ENCODE data around the gene TLE1. TPM values are rescaled to one million over a fixed set of nuclear protein-coding genes. Genes with fewer than 3 reads are reported as not detected.

Gene TLE1
- polyA plus RNA-seq, 4 donors: 5.9 to 28.6 (median 18.8) TPM

DNA sequence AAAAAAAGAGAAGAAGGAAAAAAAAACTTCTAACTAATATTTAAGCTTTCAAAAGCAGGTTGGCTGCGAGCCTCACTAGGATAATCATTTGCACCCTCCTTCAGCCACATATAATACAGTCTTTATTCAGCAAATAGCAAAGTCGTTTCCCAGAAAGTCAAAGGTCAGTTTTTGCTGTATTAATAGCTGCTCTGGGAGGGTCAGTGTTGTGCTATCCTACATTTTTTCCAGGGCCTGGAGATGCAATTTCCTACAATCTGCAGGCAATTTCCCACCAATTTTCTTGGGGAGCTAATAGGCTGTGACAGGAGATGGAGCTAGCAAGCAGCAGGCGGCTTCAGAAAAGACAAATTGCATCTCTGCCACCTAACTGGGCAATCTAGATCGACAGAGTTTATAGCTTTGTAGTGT is 136.8 kb downstream of the TLE1 start:
- Histone ChIP-seq H3K36me3 (ENCODE audit: control insufficient read depth in 3 of 3, insufficient read depth in 2 of 3, low read depth in 1 of 3, low read length in 3 of 3) (no peaks in the 10 kb centered on the region), H3K27ac (ENCODE audit: low read depth in 1 of 3, low read length in 2 of 3) (no peak overlapping the region), H3K4me1 (ENCODE audit: control insufficient read depth in 3 of 3, insufficient read depth in 2 of 3, low read depth in 1 of 3, low read length in 2 of 3) (peaks cover 0 to 7% (median 0%) of the 10 kb centered on the region in 3 donors), H3K27me3 (ENCODE audit: control insufficient read depth in 3 of 3, insufficient read depth in 3 of 3, low read length in 3 of 3) (no peaks in the 10 kb centered on the region), H3K4me3 (ENCODE audit: low read depth in 1 of 3, low read length in 3 of 3) (no peak overlapping the region), H3K9me3 (ENCODE audit: control insufficient read depth in 2 of 2, insufficient read depth in 1 of 2, low read depth in 1 of 2, low read length in 1 of 2) (no peaks in the 10 kb centered on the region)
- DNase-seq: peak; percentile 31 to 38
- no peak for FAIRE-seq
- whole genome bisulfite sequencing, 3 donors: 5 to 38% (median 18%) methylated on average over 4 of the region's 4 CpGs

DNA sequence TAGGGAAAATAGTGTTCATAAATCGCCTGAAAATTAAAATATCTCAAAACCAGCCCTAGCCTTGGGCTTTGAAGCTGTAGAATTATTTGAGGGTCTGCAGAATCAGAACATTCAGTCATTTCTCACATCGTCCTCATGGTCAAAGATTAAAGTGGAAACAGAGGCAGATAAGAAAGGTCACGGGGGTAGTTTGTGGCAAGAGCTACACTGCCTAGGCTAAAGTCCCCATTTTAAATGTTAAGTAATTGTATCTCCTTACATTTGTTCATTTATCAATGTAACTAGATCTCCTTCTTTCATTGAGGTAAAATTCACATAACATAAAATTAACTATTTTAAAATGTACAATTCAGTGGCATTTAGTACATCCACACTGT is 139.2 kb downstream of the TLE1 start:
- WGBS, 3 donors: 24 to 72% (median 26%) methylated on average over 3 of the region's 3 CpGs
- FAIRE-seq: no peak
- Histone ChIP-seq H3K27me3 (ENCODE audit: control insufficient read depth in 3 of 3, insufficient read depth in 3 of 3, low read length in 3 of 3) (no peaks in the 10 kb centered on the region), H3K4me3 (ENCODE audit: low read depth in 1 of 3, low read length in 3 of 3) (no peak overlapping the region), H3K9me3 (ENCODE audit: control insufficient read depth in 2 of 2, insufficient read depth in 1 of 2, low read depth in 1 of 2, low read length in 1 of 2) (no peaks in the 10 kb centered on the region), H3K4me1 (ENCODE audit: control insufficient read depth in 3 of 3, insufficient read depth in 2 of 3, low read depth in 1 of 3, low read length in 2 of 3) (peaks cover 0 to 7% (median 0%) of the 10 kb centered on the region in 3 donors), H3K36me3 (ENCODE audit: control insufficient read depth in 3 of 3, insufficient read depth in 2 of 3, low read depth in 1 of 3, low read length in 3 of 3) (no peaks in the 10 kb centered on the region), H3K27ac (ENCODE audit: low read depth in 1 of 3, low read length in 2 of 3) (no peak overlapping the region)
- no peak for DNase-seq

DNA sequence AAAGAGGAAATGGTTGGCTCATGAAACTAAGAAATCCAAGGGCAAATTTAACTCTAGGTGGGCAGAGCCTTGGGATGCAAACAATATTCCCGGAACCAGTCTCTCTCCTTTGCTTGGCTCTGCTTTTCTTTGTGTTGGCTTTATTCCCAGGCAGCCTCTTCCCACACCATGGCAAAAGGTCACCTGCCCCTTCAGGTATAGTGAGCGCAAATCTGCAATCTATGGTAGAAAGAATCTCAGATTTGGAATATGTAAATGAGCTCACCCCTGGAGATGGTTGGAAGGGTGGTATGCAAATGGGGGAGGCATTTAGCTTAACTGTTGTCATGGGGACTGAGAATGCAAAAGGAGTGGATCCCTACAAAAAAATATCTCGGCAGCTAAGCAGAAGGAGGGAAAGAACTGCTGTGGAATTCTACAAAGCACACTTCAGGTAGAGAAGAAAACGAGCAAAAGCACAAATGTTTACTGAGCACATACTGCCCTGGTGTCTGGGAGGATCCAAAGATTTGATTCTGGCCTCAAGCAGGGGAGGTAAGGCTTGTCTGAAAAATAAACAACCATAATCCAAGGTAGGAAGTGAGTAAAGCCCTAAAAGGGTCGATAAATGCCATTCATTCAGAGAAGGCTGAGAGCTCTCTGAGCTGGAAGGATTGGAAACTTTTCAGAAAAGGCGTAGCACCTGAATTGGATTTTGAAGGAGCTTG is 139.7 kb downstream of the TLE1 start:
- no peak overlapping the region for H3K27ac ChIP-seq (ENCODE audit: low read depth in 1 of 3, low read length in 2 of 3)
- H3K9me3 ChIP-seq (ENCODE audit: control insufficient read depth in 2 of 2, insufficient read depth in 1 of 2, low read depth in 1 of 2, low read length in 1 of 2): no peaks in the 10 kb centered on the region
- no peaks in the 10 kb centered on the region for H3K27me3 ChIP-seq (ENCODE audit: control insufficient read depth in 3 of 3, insufficient read depth in 3 of 3, low read length in 3 of 3)
- FAIRE-seq (no peak), DNase-seq (no peak)
- H3K4me1 ChIP-seq (ENCODE audit: control insufficient read depth in 3 of 3, insufficient read depth in 2 of 3, low read depth in 1 of 3, low read length in 2 of 3): peaks cover 0 to 7% (median 0%) of the 10 kb centered on the region in 3 donors
- H3K36me3 ChIP-seq (ENCODE audit: control insufficient read depth in 3 of 3, insufficient read depth in 2 of 3, low read depth in 1 of 3, low read length in 3 of 3): no peaks in the 10 kb centered on the region
- WGBS, 3 donors: 34 to 66% (median 45%) methylated on average over 6 of the region's 6 CpGs
- H3K4me3 ChIP-seq (ENCODE audit: low read depth in 1 of 3, low read length in 3 of 3): no peak overlapping the region

GRCh38 chr9:81548911-81549310 is 140.4 kb downstream of the TLE1 start:
- WGBS, 3 donors: 51 to 74% (median 56%) methylated on average over 2 of the region's 2 CpGs
- Histone ChIP-seq H3K27ac (ENCODE audit: low read depth in 1 of 3, low read length in 2 of 3) (no peak overlapping the region), H3K36me3 (ENCODE audit: control insufficient read depth in 3 of 3, insufficient read depth in 2 of 3, low read depth in 1 of 3, low read length in 3 of 3) (no peaks in the 10 kb centered on the region), H3K9me3 (ENCODE audit: control insufficient read depth in 2 of 2, insufficient read depth in 1 of 2, low read depth in 1 of 2, low read length in 1 of 2) (no peaks in the 10 kb centered on the region), H3K27me3 (ENCODE audit: control insufficient read depth in 3 of 3, insufficient read depth in 3 of 3, low read length in 3 of 3) (no peaks in the 10 kb centered on the region), H3K4me1 (ENCODE audit: control insufficient read depth in 3 of 3, insufficient read depth in 2 of 3, low read depth in 1 of 3, low read length in 2 of 3) (peaks cover 0 to 7% (median 0%) of the 10 kb centered on the region in 3 donors), H3K4me3 (ENCODE audit: low read depth in 1 of 3, low read length in 3 of 3) (no peak overlapping the region)
- DNase-seq (no peak), FAIRE-seq (no peak)

- WGBS, 3 donors: 49 to 68% (median 53%) methylated on average over 4 of the region's 4 CpGs
- H3K36me3 ChIP-seq (ENCODE audit: control insufficient read depth in 3 of 3, insufficient read depth in 2 of 3, low read depth in 1 of 3, low read length in 3 of 3): no peaks in the 10 kb centered on the region
- H3K9me3 ChIP-seq (ENCODE audit: control insufficient read depth in 2 of 2, insufficient read depth in 1 of 2, low read depth in 1 of 2, low read length in 1 of 2): no peaks in the 10 kb centered on the region
- H3K27me3 ChIP-seq (ENCODE audit: control insufficient read depth in 3 of 3, insufficient read depth in 3 of 3, low read length in 3 of 3): no peaks in the 10 kb centered on the region
- H3K4me3 ChIP-seq (ENCODE audit: low read depth in 1 of 3, low read length in 3 of 3): no peak overlapping the region
- no peak overlapping the region for H3K27ac ChIP-seq (ENCODE audit: low read depth in 1 of 3, low read length in 2 of 3)
- H3K4me1 ChIP-seq (ENCODE audit: control insufficient read depth in 3 of 3, insufficient read depth in 2 of 3, low read depth in 1 of 3, low read length in 2 of 3): no peaks in the 10 kb centered on the region
- FAIRE-seq (no peak), DNase-seq (no peak)
Measured at GRCh38 chr9:81546489-81546888, 142.9 kb downstream of the TLE1 start.

- FAIRE-seq (no peak), DNase-seq (no peak)
- Histone ChIP-seq H3K4me3 (ENCODE audit: low read depth in 1 of 3, low read length in 3 of 3) (no peak overlapping the region), H3K4me1 (ENCODE audit: control insufficient read depth in 3 of 3, insufficient read depth in 2 of 3, low read depth in 1 of 3, low read length in 2 of 3) (peaks cover 0 to 6% (median 0%) of the 10 kb centered on the region in 3 donors), H3K36me3 (ENCODE audit: control insufficient read depth in 3 of 3, insufficient read depth in 2 of 3, low read depth in 1 of 3, low read length in 3 of 3) (no peaks in the 10 kb centered on the region), H3K9me3 (ENCODE audit: control insufficient read depth in 2 of 2, insufficient read depth in 1 of 2, low read depth in 1 of 2, low read length in 1 of 2) (no peaks in the 10 kb centered on the region), H3K27me3 (ENCODE audit: control insufficient read depth in 3 of 3, insufficient read depth in 3 of 3, low read length in 3 of 3) (no peaks in the 10 kb centered on the region), H3K27ac (ENCODE audit: low read depth in 1 of 3, low read length in 2 of 3) (no peak overlapping the region)
- 90 to 96% (median 94%) methylated on average over 1 of the region's 1 CpG for WGBS, 3 donors
Measured at GRCh38 chr9:81543695-81544094, 145.7 kb downstream of the TLE1 start.

- Histone ChIP-seq H3K9me3 (ENCODE audit: control insufficient read depth in 2 of 2, insufficient read depth in 1 of 2, low read depth in 1 of 2, low read length in 1 of 2) (no peaks in the 10 kb centered on the region), H3K27me3 (ENCODE audit: control insufficient read depth in 3 of 3, insufficient read depth in 3 of 3, low read length in 3 of 3) (no peaks in the 10 kb centered on the region), H3K4me1 (ENCODE audit: control insufficient read depth in 3 of 3, insufficient read depth in 2 of 3, low read depth in 1 of 3, low read length in 2 of 3) (peaks cover 0 to 10% (median 0%) of the 10 kb centered on the region in 3 donors), H3K36me3 (ENCODE audit: control insufficient read depth in 3 of 3, insufficient read depth in 2 of 3, low read depth in 1 of 3, low read length in 3 of 3) (no peaks in the 10 kb centered on the region), H3K4me3 (ENCODE audit: low read depth in 1 of 3, low read length in 3 of 3) (no peak overlapping the region), H3K27ac (ENCODE audit: low read depth in 1 of 3, low read length in 2 of 3) (no peak overlapping the region)
- FAIRE-seq: no peak
- WGBS, 3 donors: 68 to 81% (median 79%) methylated on average over 6 of the region's 6 CpGs
- no peak for DNase-seq
Measured at GRCh38 chr9:81542118-81542889, 147.0 kb downstream of the TLE1 start.

DNA sequence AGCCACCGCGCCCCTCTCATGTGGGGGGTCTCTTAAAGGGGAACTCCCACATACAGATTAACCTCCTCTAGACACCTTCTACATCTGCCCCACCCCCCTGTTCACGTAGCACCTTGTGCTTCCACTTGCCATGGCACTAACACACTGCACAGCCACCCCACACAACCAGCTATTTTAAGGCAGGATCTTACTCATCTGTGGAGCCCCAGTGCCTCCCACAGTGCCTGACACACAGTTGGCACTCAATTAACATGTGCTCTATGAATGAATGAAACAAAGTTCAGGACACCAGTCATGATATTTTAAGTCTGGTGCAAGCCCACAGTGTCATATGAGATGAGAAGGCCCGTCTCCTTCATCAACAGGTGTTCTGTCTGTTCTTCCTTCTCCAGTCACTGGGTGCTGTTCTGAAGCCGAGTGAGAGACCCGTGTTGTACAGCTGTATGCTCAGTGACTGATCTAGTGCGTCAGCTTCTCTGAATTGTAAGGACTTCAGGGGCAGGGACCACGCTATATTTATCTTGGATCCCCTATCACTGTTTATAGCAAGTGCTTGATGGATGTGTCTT is 149.1 kb downstream of the TLE1 start:
- H3K9me3 ChIP-seq (ENCODE audit: control insufficient read depth in 2 of 2, insufficient read depth in 1 of 2, low read depth in 1 of 2, low read length in 1 of 2): no peaks in the 10 kb centered on the region
- no peak for DNase-seq
- H3K4me3 ChIP-seq (ENCODE audit: low read depth in 1 of 3, low read length in 3 of 3): no peak overlapping the region
- no peak for FAIRE-seq
- H3K4me1 ChIP-seq (ENCODE audit: control insufficient read depth in 3 of 3, insufficient read depth in 2 of 3, low read depth in 1 of 3, low read length in 2 of 3): peaks cover 0 to 10% (median 0%) of the 10 kb centered on the region in 3 donors
- H3K27ac ChIP-seq (ENCODE audit: low read depth in 1 of 3, low read length in 2 of 3): no peak overlapping the region
- 87% methylated on average over 8 of the region's 8 CpGs for WGBS, 3 donors
- H3K27me3 ChIP-seq (ENCODE audit: control insufficient read depth in 3 of 3, insufficient read depth in 3 of 3, low read length in 3 of 3): no peaks in the 10 kb centered on the region
- H3K36me3 ChIP-seq (ENCODE audit: control insufficient read depth in 3 of 3, insufficient read depth in 2 of 3, low read depth in 1 of 3, low read length in 3 of 3): no peaks in the 10 kb centered on the region
